A549 (cell line): Measurements from ENCODE around the gene PCYT2.

Experiments
- CBX2 ChIP-seq: fragments of 200-600 bp; sonication (generic); IDR thresholded peaks from 2 replicates; pipeline ENCODE4 v1.6.1; 2016; ENCODE audit warnings: low read depth, mild to moderate bottlenecking, borderline replicate concordance
- CHD2 ChIP-seq: fragments of 150-350 bp; IDR thresholded peaks from 2 replicates; pipeline ENCODE4 v1.6.1; 2014; ENCODE audit warnings: low read length; ENCODE audit not compliant: partially characterized antibody
- EHF ChIP-seq: fragments of 250-450 bp; sonication (Bioruptor Pico); IDR thresholded peaks from 2 replicates; pipeline ENCODE4 v1.5.0; 2020; ENCODE audit warnings: mild to moderate bottlenecking
- EP300 ChIP-seq, 2 experiments: fragments of >200 bp; sonication (Bioruptor Twin); formaldehyde crosslinking; IDR thresholded peaks; 2 replicates in 1 of 2; 3 replicates in 1 of 2; pipeline ENCODE4 v1.6.1; 2016 to 2017
- FOXS1 ChIP-seq: fragments of 250-450 bp; sonication (Bioruptor Pico); IDR thresholded peaks from 2 replicates; pipeline ENCODE4 v1.5.0; 2020; ENCODE audit warnings: mild to moderate bottlenecking, moderate library complexity
- HMGXB4 ChIP-seq: fragments of 250-450 bp; sonication (Bioruptor Pico); IDR thresholded peaks from 2 replicates; pipeline ENCODE4 v1.5.0; 2021; ENCODE audit warnings: mild to moderate bottlenecking, moderate library complexity, borderline replicate concordance
- POLR2A ChIP-seq: IDR thresholded peaks from 2 replicates; pipeline ENCODE4 v1.6.1; 2012; ENCODE audit warnings: mild to moderate bottlenecking, low read length
- REST ChIP-seq: fragments of 200-600 bp; sonication (generic); IDR thresholded peaks from 2 replicates; pipeline ENCODE4 v1.6.1; 2016; ENCODE audit warnings: antibody characterized with exemption, mild to moderate bottlenecking, moderate library complexity
- TF ChIP-seq, protein P1 (sequence below): fragments of >200 bp; sonication (Bioruptor Twin); formaldehyde crosslinking; IDR thresholded peaks from 3 replicates; pipeline ENCODE4 v1.5.1; 2016

DNA sequence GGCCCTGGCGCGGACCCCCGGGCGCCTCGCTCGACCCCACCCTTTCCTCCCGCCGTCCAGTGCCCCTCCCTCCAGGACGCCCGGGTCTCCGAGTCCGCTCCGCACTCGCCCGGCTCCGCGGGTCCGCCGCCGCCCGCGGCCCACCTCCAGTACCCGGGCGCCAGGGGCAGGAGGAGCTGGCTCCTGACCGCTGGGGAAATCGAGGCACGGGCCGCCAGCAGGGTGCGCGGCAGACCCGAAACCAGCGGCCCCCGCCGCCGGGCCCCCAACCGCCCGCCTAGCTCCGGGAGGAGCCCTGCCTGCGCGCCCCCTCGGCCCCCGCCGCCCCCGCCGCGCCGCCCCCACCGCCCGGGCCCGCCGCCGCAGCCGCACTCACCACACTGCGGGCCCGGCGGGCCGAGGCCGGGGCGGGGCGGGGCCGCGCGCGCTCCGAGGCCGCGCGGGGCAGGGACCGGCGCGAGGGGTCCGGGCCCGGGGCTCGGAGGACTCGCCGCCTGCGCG, 16.0 kb upstream of the PCYT2 start:
- TF ChIP-seq REST (no peak), POLR2A (no peak), HMGXB4 (CRISPR knock-in tag) (no peak), FOXS1 (CRISPR knock-in tag) (no peak), CBX2 (no peak), CHD2 (no peak), EP300 (IDR thresholded peaks at IDR 0.05) (no peak), EHF (CRISPR knock-in tag) (no peak)
- TF ChIP-seq, protein P1, sequence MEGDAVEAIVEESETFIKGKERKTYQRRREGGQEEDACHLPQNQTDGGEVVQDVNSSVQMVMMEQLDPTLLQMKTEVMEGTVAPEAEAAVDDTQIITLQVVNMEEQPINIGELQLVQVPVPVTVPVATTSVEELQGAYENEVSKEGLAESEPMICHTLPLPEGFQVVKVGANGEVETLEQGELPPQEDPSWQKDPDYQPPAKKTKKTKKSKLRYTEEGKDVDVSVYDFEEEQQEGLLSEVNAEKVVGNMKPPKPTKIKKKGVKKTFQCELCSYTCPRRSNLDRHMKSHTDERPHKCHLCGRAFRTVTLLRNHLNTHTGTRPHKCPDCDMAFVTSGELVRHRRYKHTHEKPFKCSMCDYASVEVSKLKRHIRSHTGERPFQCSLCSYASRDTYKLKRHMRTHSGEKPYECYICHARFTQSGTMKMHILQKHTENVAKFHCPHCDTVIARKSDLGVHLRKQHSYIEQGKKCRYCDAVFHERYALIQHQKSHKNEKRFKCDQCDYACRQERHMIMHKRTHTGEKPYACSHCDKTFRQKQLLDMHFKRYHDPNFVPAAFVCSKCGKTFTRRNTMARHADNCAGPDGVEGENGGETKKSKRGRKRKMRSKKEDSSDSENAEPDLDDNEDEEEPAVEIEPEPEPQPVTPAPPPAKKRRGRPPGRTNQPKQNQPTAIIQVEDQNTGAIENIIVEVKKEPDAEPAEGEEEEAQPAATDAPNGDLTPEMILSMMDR, result no peak
